ENCODE results near the gene FNDC7.

GRCh38 chr1:108704496-108704895, 8.2 kb upstream of the FNDC7 start:
- TF ChIP-seq CTCF (conservative IDR thresholded peaks at IDR 0.05; ENCODE audit: low read length) (no peak), EZH2phosphoT487 (IDR thresholded peaks at IDR 0.05; ENCODE audit: borderline replicate concordance, low read depth, low read length) (no peak)
